Measurements from ENCODE around the gene WDR74. TPM values are rescaled to one million over a fixed set of nuclear protein-coding genes. Genes with fewer than 3 reads are reported as not detected.

Gene WDR74
- total RNA-seq, 6 donors from 2014 or later = 31.5 to 56.6 (median 50.4) TPM

DNA sequence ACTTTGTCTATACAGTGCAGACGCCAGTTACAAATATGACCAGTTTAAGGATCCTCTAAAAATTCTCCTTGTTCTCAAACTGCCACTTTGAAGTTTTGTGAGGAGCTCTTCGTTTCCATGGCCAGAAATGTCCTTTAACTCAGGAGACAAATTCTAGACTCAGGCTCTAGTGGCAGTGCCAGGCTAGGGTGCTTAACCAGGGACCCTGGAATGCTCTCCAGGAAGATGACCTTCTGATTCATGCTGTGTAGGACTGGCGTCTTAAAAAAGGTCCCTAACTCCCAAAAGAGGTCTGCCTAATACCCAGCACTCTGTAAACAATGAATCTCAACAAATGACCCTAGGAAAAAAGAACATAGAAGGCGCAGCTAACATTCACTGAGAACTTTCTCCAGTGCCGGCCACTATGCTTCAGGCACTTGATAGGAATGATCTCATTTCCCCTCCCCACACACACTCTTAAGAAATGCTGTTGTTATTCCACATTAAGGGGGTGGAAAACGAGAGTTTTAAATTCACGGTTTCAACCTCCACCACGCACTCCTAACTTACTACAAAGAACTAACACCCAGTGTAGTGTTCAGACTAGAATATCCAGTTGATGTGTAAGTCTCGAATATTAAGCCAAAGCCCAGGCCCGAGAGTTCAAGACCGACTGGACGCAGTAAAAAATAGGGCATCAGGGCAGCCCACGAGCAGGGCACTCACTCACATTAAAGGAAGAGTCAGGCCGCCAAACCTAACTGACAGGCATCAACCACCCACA, 34.9 kb downstream of the WDR74 start:
- Histone ChIP-seq H3K36me3 (peaks cover 37 to 51% (median 40%) of the 10 kb centered on the region in 4 donors), H3K4me3 (peak overlapping the region; percentile 58 to 95 (median 80)), H3K27me3 (no peaks in the 10 kb centered on the region), H3K27ac (peak overlapping the region; percentile 91 to 96 (median 95)), H3K4me1 (peaks cover 25 to 30% (median 27%) of the 10 kb centered on the region in 4 donors), H3K9me3 (no peaks in the 10 kb centered on the region)
- peak in 1 of 2 donors; percentile 38 for DNase-seq
- TF ChIP-seq POLR2A (IDR thresholded peaks at IDR 0.05) (no peak), EP300 (IDR thresholded peaks at IDR 0.05) (no peak), POLR2AphosphoS5 (IDR thresholded peaks at IDR 0.05) (no peak)
- 5 to 6% methylated on average over 9 to 14 of the region's 14 CpGs for WGBS, 2 donors
- peak; percentile 16 to 33 for ATAC-seq (ENCODE audit: low FRiP score in 2 of 2)

DNA sequence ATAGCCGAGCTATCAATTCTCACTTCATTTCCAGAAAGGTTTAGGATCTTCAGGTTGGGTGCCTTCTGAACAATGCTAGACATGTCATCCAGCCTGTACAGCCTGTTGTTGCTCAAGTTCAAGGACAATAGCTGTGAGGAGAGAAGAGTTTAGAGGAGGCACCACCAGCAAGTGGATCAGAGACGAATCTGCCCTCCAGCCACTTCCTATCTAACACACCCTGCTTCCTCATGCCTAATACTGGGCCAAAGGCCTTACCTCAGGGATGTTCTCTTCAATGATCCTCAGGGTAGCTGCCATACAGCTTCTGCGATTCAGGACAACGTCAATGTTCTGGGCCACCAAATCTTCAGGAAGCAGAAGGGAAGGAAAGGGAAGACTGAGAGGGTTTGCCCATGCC, 38.3 kb downstream of the WDR74 start:
- Histone ChIP-seq H3K27me3 (no peaks in the 10 kb centered on the region), H3K27ac (no peak overlapping the region), H3K9me3 (no peaks in the 10 kb centered on the region), H3K4me1 (peaks cover 16 to 24% (median 19%) of the 10 kb centered on the region in 4 donors), H3K36me3 (peaks cover 69 to 75% (median 74%) of the 10 kb centered on the region in 4 donors), H3K4me3 (no peak overlapping the region)
- WGBS, 2 donors = 78 to 84% methylated on average over 4 of the region's 4 CpGs
- ATAC-seq (ENCODE audit: low FRiP score in 2 of 2) (no peak), DNase-seq (no peak)
- TF ChIP-seq POLR2AphosphoS5 (IDR thresholded peaks at IDR 0.05) (no peak), POLR2A (IDR thresholded peaks at IDR 0.05) (no peak), EP300 (IDR thresholded peaks at IDR 0.05) (no peak)
- TF ChIP-seq, protein P1, sequence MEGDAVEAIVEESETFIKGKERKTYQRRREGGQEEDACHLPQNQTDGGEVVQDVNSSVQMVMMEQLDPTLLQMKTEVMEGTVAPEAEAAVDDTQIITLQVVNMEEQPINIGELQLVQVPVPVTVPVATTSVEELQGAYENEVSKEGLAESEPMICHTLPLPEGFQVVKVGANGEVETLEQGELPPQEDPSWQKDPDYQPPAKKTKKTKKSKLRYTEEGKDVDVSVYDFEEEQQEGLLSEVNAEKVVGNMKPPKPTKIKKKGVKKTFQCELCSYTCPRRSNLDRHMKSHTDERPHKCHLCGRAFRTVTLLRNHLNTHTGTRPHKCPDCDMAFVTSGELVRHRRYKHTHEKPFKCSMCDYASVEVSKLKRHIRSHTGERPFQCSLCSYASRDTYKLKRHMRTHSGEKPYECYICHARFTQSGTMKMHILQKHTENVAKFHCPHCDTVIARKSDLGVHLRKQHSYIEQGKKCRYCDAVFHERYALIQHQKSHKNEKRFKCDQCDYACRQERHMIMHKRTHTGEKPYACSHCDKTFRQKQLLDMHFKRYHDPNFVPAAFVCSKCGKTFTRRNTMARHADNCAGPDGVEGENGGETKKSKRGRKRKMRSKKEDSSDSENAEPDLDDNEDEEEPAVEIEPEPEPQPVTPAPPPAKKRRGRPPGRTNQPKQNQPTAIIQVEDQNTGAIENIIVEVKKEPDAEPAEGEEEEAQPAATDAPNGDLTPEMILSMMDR (IDR thresholded peaks at IDR 0.05) = no peak

DNA sequence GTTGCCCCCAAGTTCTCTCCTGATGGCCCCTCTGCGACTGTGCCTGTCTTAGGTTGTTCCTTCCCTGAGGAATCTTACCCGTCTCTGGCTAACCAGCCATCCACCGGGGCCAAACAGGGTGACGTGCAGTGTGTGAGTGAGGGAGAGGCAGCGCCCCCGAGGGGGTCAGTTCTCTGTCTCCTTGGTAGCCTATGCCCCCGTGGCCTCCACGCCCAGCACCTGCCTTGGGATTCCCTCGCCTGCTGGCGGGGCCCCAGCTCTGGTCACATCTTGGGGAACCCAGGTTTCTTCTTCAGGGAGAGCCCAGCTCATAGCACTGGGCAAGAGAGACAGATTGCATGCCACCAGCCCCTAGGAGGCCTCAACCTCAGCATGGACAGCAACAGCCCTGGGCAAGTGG, 39.9 kb downstream of the WDR74 start:
- no peak overlapping the region for H3K4me3 ChIP-seq
- H3K27ac ChIP-seq = no peak overlapping the region
- TF ChIP-seq, protein P1 (IDR thresholded peaks at IDR 0.05) = no peak
- no peak for TF ChIP-seq POLR2AphosphoS5 (IDR thresholded peaks at IDR 0.05)
- TF ChIP-seq POLR2A (IDR thresholded peaks at IDR 0.05) = no peak
- no peak for TF ChIP-seq EP300 (IDR thresholded peaks at IDR 0.05)
- peaks cover 81 to 91% (median 90%) of the 10 kb centered on the region in 4 donors for H3K36me3 ChIP-seq
- H3K9me3 ChIP-seq = no peaks in the 10 kb centered on the region
- DNase-seq (no peak), ATAC-seq (ENCODE audit: low FRiP score in 2 of 2) (no peak)
- peaks cover 13 to 19% (median 14%) of the 10 kb centered on the region in 4 donors for H3K4me1 ChIP-seq
- WGBS, 2 donors = 93 to 96% methylated on average over 8 to 10 of the region's 10 CpGs
- no peaks in the 10 kb centered on the region for H3K27me3 ChIP-seq

DNA sequence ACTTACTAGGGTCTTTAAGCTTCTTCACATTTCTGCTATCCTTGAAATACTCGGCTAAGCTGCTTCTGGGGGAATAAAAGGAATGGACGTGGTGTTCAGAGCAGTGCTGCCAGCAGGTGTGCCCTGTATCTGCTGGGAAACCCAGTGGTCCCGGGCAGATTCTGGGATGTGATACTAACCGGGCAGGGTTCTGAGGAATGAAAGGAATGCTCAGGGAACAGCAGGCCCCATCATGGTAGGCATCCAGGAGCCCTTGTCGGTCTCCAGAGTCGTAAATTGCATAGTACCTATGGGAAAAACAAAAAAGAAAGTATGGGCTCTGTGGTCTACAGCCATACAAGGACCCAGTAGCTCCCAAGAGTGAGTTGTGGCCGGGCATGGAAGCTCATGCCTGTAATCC, 43.1 kb downstream of the WDR74 start:
- DNase-seq = no peak
- H3K4me3 ChIP-seq = no peak overlapping the region
- H3K4me1 ChIP-seq = peaks cover 7 to 20% (median 11%) of the 10 kb centered on the region in 4 donors
- TF ChIP-seq POLR2A (IDR thresholded peaks at IDR 0.05) (no peak), EP300 (IDR thresholded peaks at IDR 0.05) (no peak), POLR2AphosphoS5 (IDR thresholded peaks at IDR 0.05) (no peak)
- TF ChIP-seq, protein P1 (IDR thresholded peaks at IDR 0.05) = no peak
- 84 to 85% methylated on average over 7 of the region's 7 CpGs for WGBS, 2 donors
- H3K27me3 ChIP-seq = no peaks in the 10 kb centered on the region
- peaks cover 66 to 93% (median 85%) of the 10 kb centered on the region in 4 donors for H3K36me3 ChIP-seq
- no peak for ATAC-seq (ENCODE audit: low FRiP score in 2 of 2)
- H3K27ac ChIP-seq = no peak overlapping the region
- no peaks in the 10 kb centered on the region for H3K9me3 ChIP-seq

DNA sequence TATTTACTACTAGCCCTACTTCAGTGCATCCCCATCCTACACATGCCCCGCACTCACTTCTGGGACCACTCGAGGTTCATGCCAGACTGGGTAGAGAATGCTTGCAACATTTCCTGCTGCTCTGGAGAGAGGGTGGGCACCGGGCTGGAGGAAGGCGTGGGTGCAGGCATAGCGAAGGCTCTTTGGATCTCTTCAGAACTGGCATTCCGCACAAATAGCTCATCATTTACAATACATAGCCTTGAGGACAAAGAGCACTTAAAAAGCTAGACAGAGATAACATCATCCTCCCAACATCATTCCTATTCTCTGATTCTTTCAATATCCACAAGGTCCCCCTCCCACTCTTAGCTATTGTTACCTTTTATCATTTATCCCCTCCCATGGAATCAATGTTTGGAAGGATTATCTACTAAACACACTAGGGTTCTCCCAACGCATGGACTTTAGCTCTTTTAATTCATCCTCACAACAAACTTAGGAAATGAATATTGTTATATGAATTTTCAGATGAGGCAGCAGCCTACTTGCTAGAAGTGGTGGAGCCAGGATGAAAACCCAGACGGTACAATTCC, 45.1 kb downstream of the WDR74 start:
- no peaks in the 10 kb centered on the region for H3K27me3 ChIP-seq
- peaks cover 49 to 84% (median 70%) of the 10 kb centered on the region in 4 donors for H3K36me3 ChIP-seq
- DNase-seq (no peak), ATAC-seq (ENCODE audit: low FRiP score in 2 of 2) (no peak)
- no peaks in the 10 kb centered on the region for H3K9me3 ChIP-seq
- no peak overlapping the region for H3K4me3 ChIP-seq
- WGBS, 2 donors = 80 to 88% methylated on average over 8 of the region's 8 CpGs
- H3K4me1 ChIP-seq = peaks cover 22 to 39% (median 25%) of the 10 kb centered on the region in 4 donors
- no peak overlapping the region for H3K27ac ChIP-seq
- TF ChIP-seq POLR2A (IDR thresholded peaks at IDR 0.05) = no peak
- TF ChIP-seq, protein P1 (IDR thresholded peaks at IDR 0.05) = no peak

All from upper lobe of left lung (tissue), 6 donors.